MM.1S (cell line): ENCODE data around the gene PPIB.

Source experiments
- DNase-seq: peaks from one replicate; pipeline ENCODE4 v3.0.0-alpha.2; 2015
- H2AFZ ChIP-seq: fragments of 300-600 bp; sonication (generic); 2 replicates; pipeline ENCODE4 v1.6.0; 2016; ENCODE audit warnings: antibody characterized with exemption, low read length
- H3F3A ChIP-seq: fragments of 300-600 bp; sonication (generic); 2 replicates; pipeline ENCODE4 v1.6.1; 2016; ENCODE audit warnings: mild to moderate bottlenecking, antibody characterized with exemption, low read length, moderate library complexity, mixed read lengths; ENCODE audit not compliant: insufficient read depth
- H3K27ac ChIP-seq: fragments of 300-600 bp; sonication (generic); 2 replicates; pipeline ENCODE4 v1.5.1; 2016; ENCODE audit warnings: mild to moderate bottlenecking, low read length
- H3K27me3 ChIP-seq: fragments of 300-600 bp; sonication (generic); replicated peaks from 2 replicates; pipeline ENCODE4 v1.6.0; 2016; ENCODE audit warnings: low read length; ENCODE audit not compliant: insufficient read depth
- H3K36me3 ChIP-seq: fragments of 300-600 bp; sonication (generic); replicated peaks from 2 replicates; pipeline ENCODE4 v1.6.1; 2016; ENCODE audit warnings: mild to moderate bottlenecking, low read length, mixed read lengths; ENCODE audit not compliant: insufficient read depth
- H3K4me1 ChIP-seq: fragments of 300-600 bp; sonication (generic); 2 replicates; pipeline ENCODE4 v1.6.1; 2016; ENCODE audit warnings: low read length, mixed read lengths
- H3K4me2 ChIP-seq: fragments of 300-600 bp; sonication (generic); 2 replicates; pipeline ENCODE4 v1.6.0; 2016; ENCODE audit warnings: low read depth, low read length
- H3K4me3 ChIP-seq: fragments of 300-600 bp; sonication (generic); 2 replicates; pipeline ENCODE4 v1.5.1; 2016; ENCODE audit warnings: low read length, mixed read lengths
- H3K79me2 ChIP-seq: fragments of 300-600 bp; sonication (generic); 2 replicates; pipeline ENCODE4 v1.6.1; 2016; ENCODE audit warnings: mixed run types, low read length, mixed read lengths
- H3K9ac ChIP-seq: fragments of 300-600 bp; sonication (generic); 2 replicates; pipeline ENCODE4 v1.6.1; 2016; ENCODE audit warnings: low read length, mixed read lengths
- H3K9me2 ChIP-seq: fragments of 300-600 bp; sonication (generic); replicated peaks from 2 replicates; pipeline ENCODE4 v1.6.1; 2016; ENCODE audit warnings: mild to moderate bottlenecking, low read length, mixed read lengths; ENCODE audit not compliant: insufficient read depth
- H3K9me3 ChIP-seq: fragments of 300-600 bp; sonication (generic); replicated peaks from 2 replicates; pipeline ENCODE4 v1.6.1; 2016; ENCODE audit warnings: mild to moderate bottlenecking, low read length, mixed read lengths; ENCODE audit not compliant: insufficient read depth
- H4K20me1 ChIP-seq: fragments of 300-600 bp; sonication (generic); 2 replicates; pipeline ENCODE4 v1.6.1; 2016; ENCODE audit warnings: mild to moderate bottlenecking, low read length, moderate library complexity, mixed read lengths; ENCODE audit not compliant: insufficient read depth
- CTCF ChIP-seq: fragments of 300-600 bp; sonication (generic); IDR thresholded peaks from 2 replicates; pipeline ENCODE4 v1.5.1; 2016; ENCODE audit warnings: antibody characterized with exemption, low read length, mixed read lengths
- EZH2 ChIP-seq: fragments of 300-600 bp; sonication (generic); optimal IDR thresholded peaks from 2 replicates; pipeline ENCODE3; 2017; ENCODE audit warnings: low read depth, mild to moderate bottlenecking, antibody characterized with exemption, low read length, mixed read lengths
- EZH2phosphoT487 ChIP-seq: fragments of 300-600 bp; sonication (generic); IDR thresholded peaks from 2 replicates; pipeline ENCODE4 v1.6.1; 2018; ENCODE audit warnings: antibody characterized with exemption, low read length

The PPIB gene

GRCh38 chr15:64138331-64138941 lies 24.4 kb downstream of the PPIB start:
- Histone ChIP-seq H3K36me3 (no peaks in the 10 kb centered on the region; the same call in none of the 2 replicates), H3K4me3 (no peak overlapping the region)

GRCh38 chr15:64137226-64137833 lies 25.5 kb downstream of the PPIB start:
- Histone ChIP-seq H3K9me2 (no peaks in the 10 kb centered on the region), H3K79me2 (no peaks in the 10 kb centered on the region), H3K36me3 (no peaks in the 10 kb centered on the region; the same call in none of the 2 replicates), H3K4me3 (no peak overlapping the region), H2AFZ (no peak overlapping the region), H3K27me3 (no peaks in the 10 kb centered on the region), H3K27ac (no peak overlapping the region), H3K4me1 (no peaks in the 10 kb centered on the region), H4K20me1 (no peaks in the 10 kb centered on the region), H3K9me3 (no peaks in the 10 kb centered on the region), H3F3A (no peaks in the 10 kb centered on the region), H3K9ac (no peak overlapping the region), H3K4me2 (no peak overlapping the region)
- TF ChIP-seq CTCF (no peak), EZH2 (no peak), EZH2phosphoT487 (no peak)
- no peak for DNase-seq

More at GRCh38 chr15:64138331-64138941, 24.4 kb downstream of the PPIB start:
- no peak for TF ChIP-seq EZH2phosphoT487
- TF ChIP-seq EZH2, result no peak
- no peak for TF ChIP-seq CTCF
- H2AFZ ChIP-seq, result no peak overlapping the region
- no peaks in the 10 kb centered on the region for H4K20me1 ChIP-seq
- no peak overlapping the region for H3K9ac ChIP-seq
- DNase-seq, result no peak
- H3K79me2 ChIP-seq, result no peaks in the 10 kb centered on the region
- no peaks in the 10 kb centered on the region for H3F3A ChIP-seq
- H3K4me1 ChIP-seq, result no peaks in the 10 kb centered on the region
- no peaks in the 10 kb centered on the region for H3K9me3 ChIP-seq
- H3K27ac ChIP-seq, result no peak overlapping the region
- H3K4me2 ChIP-seq, result no peak overlapping the region
- no peaks in the 10 kb centered on the region for H3K27me3 ChIP-seq
- no peaks in the 10 kb centered on the region for H3K9me2 ChIP-seq

DNA sequence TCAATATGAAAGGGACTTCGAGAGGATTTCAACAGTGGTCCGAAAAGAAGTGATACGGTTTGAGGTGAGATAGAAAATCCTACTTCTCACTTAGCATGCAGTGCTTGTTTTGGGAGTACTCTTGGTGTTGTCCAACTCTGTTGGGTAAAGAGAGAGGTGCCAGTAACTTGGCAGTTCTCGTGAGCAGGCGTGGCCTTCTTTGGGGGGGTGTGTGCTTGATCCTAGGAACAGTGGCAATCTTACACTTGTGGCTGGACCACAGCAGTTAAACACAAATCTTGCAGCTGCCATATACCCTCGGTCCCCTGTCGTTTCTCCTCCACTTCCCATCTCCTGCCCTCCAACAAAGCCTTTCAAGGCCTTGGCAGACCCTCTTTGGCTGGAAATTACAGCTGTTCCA lies 26.5 kb downstream of the PPIB start:
- Histone ChIP-seq H3K79me2 (no peaks in the 10 kb centered on the region), H3K36me3 (no peaks in the 10 kb centered on the region; the same call in none of the 2 replicates), H3K9ac (no peak overlapping the region), H2AFZ (no peak overlapping the region), H3K9me3 (no peaks in the 10 kb centered on the region), H3F3A (no peaks in the 10 kb centered on the region), H3K9me2 (no peaks in the 10 kb centered on the region), H3K4me2 (no peak overlapping the region), H4K20me1 (no peaks in the 10 kb centered on the region), H3K4me3 (no peak overlapping the region), H3K27me3 (no peaks in the 10 kb centered on the region), H3K4me1 (no peaks in the 10 kb centered on the region), H3K27ac (no peak overlapping the region)
- no peak for DNase-seq
- TF ChIP-seq EZH2phosphoT487 (no peak), CTCF (no peak), EZH2 (no peak)
